ENCODE data around the gene RABAC1. TPM values are rescaled to one million over a fixed set of nuclear protein-coding genes. Genes with fewer than 3 reads are reported as not detected.

Gene RABAC1
- total RNA-seq, 2 experiments from 2014 or later, result 171 to 191 TPM

- H3K4me3 ChIP-seq (ENCODE audit: low read depth, low read length, poor library complexity, severe bottlenecking), result peak overlapping the region; percentile 72
- no TSS peak for BruUV-seq (replicated peaks)
- intact Hi-C loops (cut with micrococcal nuclease; ENCODE audit: unreplicated experiment), result loop anchor here (2.0 kb wide), 1 partner anchor 15 kb away; no protein-coding TSS in a partner anchor
- no peaks in the 10 kb centered on the region for H3K9me2 ChIP-seq (ENCODE audit: insufficient read depth, low read length)
- no peaks in the 10 kb centered on the region for H4K20me1 ChIP-seq (ENCODE audit: insufficient read depth, low read length)
- H3K79me2 ChIP-seq (ENCODE audit: insufficient read depth, low read depth, low read length), result no peaks in the 10 kb centered on the region
- no peaks in the 10 kb centered on the region for H3K9me3 ChIP-seq (ENCODE audit: low read length)
- peak; percentile 54 for DNase-seq (ENCODE audit: low spot score)
- peak overlapping the region; percentile 98 for H3K4me2 ChIP-seq (ENCODE audit: low read length)
- ChIA-PET POLR2A (interaction anchor here (0.6 to 2.7 kb wide), 4 partner anchors 16 to 288 kb away, joined by 3 to 13 read pairs (median 4); no protein-coding TSS in a partner anchor), CTCF (ENCODE audit: unreplicated experiment) (interaction anchor here (0.6 kb wide), 1 partner anchor 59 kb away, joined by 6 read pairs; no protein-coding TSS in a partner anchor)
- H2AFZ ChIP-seq (ENCODE audit: low read length), result no peak overlapping the region
- H3K36me3 ChIP-seq (ENCODE audit: insufficient read depth, low read length), result 0 out of 2 replicates have a peak, but pooled peaks cover under 1% of the 10 kb centered on the region
- peaks cover 68% of the 10 kb centered on the region for H3K4me1 ChIP-seq (ENCODE audit: insufficient read depth, low read length, poor library complexity, severe bottlenecking)
- TF ChIP-seq CTCF (conservative IDR thresholded peaks at IDR 0.05; ENCODE audit: low read length) (no peak), EZH2phosphoT487 (IDR thresholded peaks at IDR 0.05; ENCODE audit: borderline replicate concordance, low read depth, low read length) (no peak)
- H3K27ac ChIP-seq (ENCODE audit: low read depth, low read length, poor library complexity, severe bottlenecking), result peak overlapping the region; percentile 56
Observed at GRCh38 chr19:41929536-41930071, 29.5 kb downstream of the RABAC1 start.

GRCh38 chr19:41928754-41929535 is 30.2 kb downstream of the RABAC1 start:
- peak overlapping the region; percentile 56 for H3K27ac ChIP-seq (ENCODE audit: low read depth, low read length, poor library complexity, severe bottlenecking)
- no peaks in the 10 kb centered on the region for H3K79me2 ChIP-seq (ENCODE audit: insufficient read depth, low read depth, low read length)
- peak overlapping the region; percentile 98 for H3K4me2 ChIP-seq (ENCODE audit: low read length)
- POLR2A ChIA-PET, result interaction anchor here (0.6 to 2.7 kb wide), 5 partner anchors 8 to 89 kb away, joined by 3 to 13 read pairs (median 5); no protein-coding TSS in a partner anchor
- H3K36me3 ChIP-seq (ENCODE audit: insufficient read depth, low read length), result 0 out of 2 replicates have a peak, but pooled peaks cover 2% of the 10 kb centered on the region
- no peaks in the 10 kb centered on the region for H3K9me2 ChIP-seq (ENCODE audit: insufficient read depth, low read length)
- TF ChIP-seq CTCF (conservative IDR thresholded peaks at IDR 0.05; ENCODE audit: low read length) (no peak), EZH2phosphoT487 (IDR thresholded peaks at IDR 0.05; ENCODE audit: borderline replicate concordance, low read depth, low read length) (no peak)
- H3K4me3 ChIP-seq (ENCODE audit: low read depth, low read length, poor library complexity, severe bottlenecking), result peak overlapping the region; percentile 72
- TSS peak; percentile 71 for BruUV-seq (replicated peaks)
- H2AFZ ChIP-seq (ENCODE audit: low read length), result no peak overlapping the region
- no peaks in the 10 kb centered on the region for H3K9me3 ChIP-seq (ENCODE audit: low read length)
- CTCF ChIA-PET (ENCODE audit: unreplicated experiment), result interaction anchor here (0.6 kb wide), 1 partner anchor 59 kb away, joined by 6 read pairs; no protein-coding TSS in a partner anchor
- no peaks in the 10 kb centered on the region for H4K20me1 ChIP-seq (ENCODE audit: insufficient read depth, low read length)
- DNase-seq (ENCODE audit: low spot score), result peak; percentile 62
- intact Hi-C loops (cut with micrococcal nuclease; ENCODE audit: unreplicated experiment), result loop anchor here (2.0 kb wide), 1 partner anchor 16 kb away; no protein-coding TSS in a partner anchor
- H3K4me1 ChIP-seq (ENCODE audit: insufficient read depth, low read length, poor library complexity, severe bottlenecking), result peaks cover 64% of the 10 kb centered on the region

All from OCI-LY7 (cell line).